ENCODE data around the gene TNFRSF11A.

Gene TNFRSF11A

DNA sequence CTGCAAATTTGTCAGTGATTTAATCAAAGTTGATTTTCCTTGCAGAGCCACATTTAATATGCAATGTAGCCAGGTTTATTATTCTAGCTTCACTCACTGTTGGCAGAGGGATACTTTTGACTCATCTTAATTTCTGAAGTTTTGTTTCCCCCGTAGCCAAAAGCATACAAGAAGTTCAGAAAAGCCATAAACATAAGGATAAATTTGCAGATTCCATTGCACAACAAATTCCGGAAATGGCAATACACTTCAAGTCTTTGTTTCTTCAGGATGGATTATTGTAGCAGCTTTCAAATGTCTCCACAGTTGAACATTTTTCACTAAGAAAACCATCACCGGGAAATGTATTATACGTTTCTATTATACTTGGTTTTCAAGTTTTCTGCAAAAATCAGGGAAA lies 109.7 kb downstream of the TNFRSF11A start:
- DNase-seq (no peak), ATAC-seq (no peak)
- H3K4me1 Mint-ChIP-seq = no peaks in the 10 kb centered on the region
- no peak overlapping the region for H3K27ac Mint-ChIP-seq
- peaks cover 18% of the 10 kb centered on the region for H3K27me3 Mint-ChIP-seq
- peaks cover 1 to 3% of the 10 kb centered on the region in 2 donors for H3K9me3 Mint-ChIP-seq
- no peak overlapping the region for H3K4me3 Mint-ChIP-seq

DNA sequence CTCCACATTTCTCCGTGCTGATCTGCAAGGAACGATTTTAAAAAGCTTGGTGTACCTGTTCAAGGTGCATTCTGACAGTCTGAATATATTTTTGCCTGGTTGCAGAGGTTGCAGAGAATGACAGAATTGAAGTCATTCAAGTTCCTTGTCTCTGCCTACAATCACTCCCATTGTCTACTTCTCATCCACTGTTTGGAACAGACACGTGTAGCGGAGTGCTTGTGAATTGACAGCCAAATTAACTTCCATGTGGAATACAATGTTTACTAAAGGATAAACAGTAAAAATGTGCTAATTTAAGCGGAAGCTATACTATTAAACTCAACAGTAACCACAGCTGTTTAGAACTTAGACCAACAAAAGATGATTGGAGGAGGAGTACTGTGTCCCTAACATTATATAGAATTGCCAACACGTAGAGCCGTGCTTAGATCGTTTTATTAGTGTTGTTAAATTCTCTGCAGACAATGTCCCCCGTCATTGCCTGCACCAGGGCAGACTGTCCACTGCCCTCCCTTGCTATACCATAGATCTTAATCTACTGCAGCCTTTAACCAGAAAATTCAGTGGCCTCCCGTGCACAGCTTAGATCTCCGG lies 110.4 kb downstream of the TNFRSF11A start:
- H3K9me3 Mint-ChIP-seq = no peaks in the 10 kb centered on the region
- H3K4me3 Mint-ChIP-seq = no peak overlapping the region
- ATAC-seq (no peak), DNase-seq (no peak)
- no peaks in the 10 kb centered on the region for H3K4me1 Mint-ChIP-seq
- H3K27me3 Mint-ChIP-seq = peaks cover 18% of the 10 kb centered on the region
- H3K27ac Mint-ChIP-seq = no peak overlapping the region

DNA sequence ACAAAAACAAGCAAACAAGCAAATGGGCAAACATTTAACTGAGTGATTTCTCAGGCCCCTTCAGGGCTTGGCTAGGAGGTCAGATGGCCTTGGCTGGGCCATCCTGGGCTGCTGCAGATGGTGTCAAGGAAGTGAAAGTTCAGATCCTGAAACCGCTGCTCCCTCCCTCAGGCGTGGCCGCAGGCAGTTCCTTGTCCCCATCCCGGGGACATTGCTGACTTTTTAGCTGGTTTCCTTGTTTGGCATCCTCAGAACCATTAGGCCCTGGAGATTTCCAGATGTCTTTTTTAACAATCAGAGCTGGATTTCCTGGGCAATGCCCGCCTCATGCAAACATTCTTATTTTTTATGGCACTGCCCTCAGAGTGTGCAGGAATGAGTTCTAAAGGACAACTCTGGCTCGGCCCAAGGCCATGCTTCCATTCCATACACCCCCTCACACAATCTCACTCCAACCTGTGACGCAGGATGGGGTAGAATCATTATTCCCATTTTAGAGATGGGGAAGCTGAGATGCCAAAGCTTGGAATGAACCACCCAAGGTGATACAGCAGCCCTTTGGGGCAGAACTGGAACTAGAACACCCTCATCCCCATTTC lies 111.6 kb downstream of the TNFRSF11A start:
- ATAC-seq = no peak
- Mint-ChIP-seq H3K9me3 (no peaks in the 10 kb centered on the region), H3K4me1 (no peaks in the 10 kb centered on the region), H3K27ac (no peak overlapping the region), H3K27me3 (peaks cover 18% of the 10 kb centered on the region), H3K4me3 (no peak overlapping the region)
- DNase-seq = no peak

DNA sequence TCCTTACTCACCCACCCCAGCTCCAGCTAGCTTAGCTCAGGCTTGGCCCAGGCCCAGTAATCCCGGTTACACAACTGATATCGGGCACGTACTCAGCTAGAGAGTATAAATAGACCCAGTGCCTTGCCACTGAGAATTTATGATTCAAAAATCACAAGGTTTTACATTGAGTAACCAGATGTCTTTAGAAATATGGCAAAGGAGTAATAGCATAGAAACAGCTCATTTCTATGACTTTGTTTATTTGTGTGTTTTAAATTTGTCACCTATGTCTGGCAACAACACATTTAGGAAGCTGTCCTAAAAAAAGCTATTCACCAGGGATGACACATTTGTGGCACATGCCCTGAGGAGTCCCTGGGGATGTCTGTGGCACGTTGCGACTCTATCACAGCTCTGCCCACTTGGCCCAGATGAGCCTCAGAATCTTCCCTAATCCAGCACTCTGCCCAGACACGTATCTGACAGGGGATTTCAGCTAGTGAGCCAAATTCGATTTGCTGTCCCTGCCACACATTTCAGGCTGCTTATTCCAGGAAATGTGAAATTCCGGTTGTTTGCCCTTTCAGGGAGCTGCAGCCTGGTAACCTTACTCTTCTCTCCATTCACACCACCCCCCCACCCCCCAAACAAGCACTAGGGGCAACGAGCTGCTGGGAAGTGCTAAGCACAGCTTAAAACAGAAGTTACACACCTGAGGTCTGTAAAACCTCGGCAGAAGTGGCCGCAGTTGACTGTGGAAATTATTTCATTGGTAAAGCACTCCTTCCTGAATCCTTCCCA lies 112.3 kb downstream of the TNFRSF11A start:
- no peak overlapping the region for H3K27ac Mint-ChIP-seq
- no peaks in the 10 kb centered on the region for H3K9me3 Mint-ChIP-seq
- no peak overlapping the region for H3K4me3 Mint-ChIP-seq
- no peaks in the 10 kb centered on the region for H3K4me1 Mint-ChIP-seq
- peaks cover 18% of the 10 kb centered on the region for H3K27me3 Mint-ChIP-seq
- no peak for ATAC-seq
- no peak for DNase-seq

DNA sequence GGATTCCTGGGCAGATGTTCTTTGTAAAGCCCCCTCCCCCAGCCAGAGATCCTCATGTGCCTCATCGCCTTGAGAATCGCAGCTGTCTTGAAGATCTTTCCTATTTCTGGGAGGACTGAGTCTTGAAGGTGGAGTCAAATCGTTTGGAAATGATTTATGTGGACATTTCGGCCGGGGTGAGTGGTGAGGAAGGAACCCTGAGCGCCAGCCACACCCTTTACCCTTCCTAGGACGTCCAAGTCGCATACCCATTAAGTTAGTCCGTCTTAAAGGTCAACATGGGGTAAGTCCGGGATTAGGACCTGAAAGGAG lies 112.9 kb downstream of the TNFRSF11A start:
- ATAC-seq (no peak), DNase-seq (no peak)
- no peak overlapping the region for H3K27ac Mint-ChIP-seq
- H3K9me3 Mint-ChIP-seq = no peaks in the 10 kb centered on the region
- no peaks in the 10 kb centered on the region for H3K4me1 Mint-ChIP-seq
- H3K27me3 Mint-ChIP-seq = peaks cover 18% of the 10 kb centered on the region
- no peak overlapping the region for H3K4me3 Mint-ChIP-seq

DNA sequence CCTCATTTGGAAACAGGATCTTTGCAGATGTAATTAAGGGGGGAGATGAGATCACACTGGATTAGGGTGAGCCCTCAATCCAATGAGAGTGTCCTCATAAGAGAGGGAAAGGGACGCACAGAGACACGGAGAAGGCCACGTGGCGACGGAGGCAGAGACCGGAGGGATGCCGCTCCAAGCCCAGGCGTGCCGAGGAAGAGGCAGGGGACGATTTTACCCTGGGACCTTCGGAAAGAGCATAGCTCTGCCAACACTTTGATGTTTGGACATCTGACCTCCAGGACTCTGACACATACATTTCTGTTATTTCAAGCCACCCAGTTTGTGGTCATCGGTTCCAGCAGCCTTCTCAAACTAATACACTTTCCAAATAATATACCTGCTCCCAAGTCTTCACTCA lies 113.3 kb downstream of the TNFRSF11A start:
- no peak overlapping the region for H3K4me3 Mint-ChIP-seq
- H3K4me1 Mint-ChIP-seq = no peaks in the 10 kb centered on the region
- peaks cover 18% of the 10 kb centered on the region for H3K27me3 Mint-ChIP-seq
- no peak for ATAC-seq
- no peak for DNase-seq
- H3K9me3 Mint-ChIP-seq = no peaks in the 10 kb centered on the region
- no peak overlapping the region for H3K27ac Mint-ChIP-seq

DNA sequence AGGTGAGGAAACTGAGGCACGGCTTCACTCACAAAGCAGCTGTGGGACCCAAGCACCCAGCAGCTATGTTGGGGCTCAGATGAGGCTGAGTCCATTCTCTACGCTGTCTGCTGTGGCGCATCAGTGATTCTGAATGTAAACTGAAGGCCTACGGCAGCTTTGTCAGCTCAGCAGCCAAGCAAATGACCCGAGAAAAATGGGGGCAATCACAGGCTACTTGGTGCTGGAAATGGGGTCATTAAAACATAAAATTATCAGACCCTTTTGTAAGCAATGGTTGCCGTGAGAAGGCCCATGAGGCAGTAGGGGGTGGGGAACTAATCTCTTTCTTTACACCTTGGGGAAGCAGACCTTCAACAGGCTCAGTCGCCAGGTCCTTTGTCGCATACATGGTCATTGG lies 113.8 kb downstream of the TNFRSF11A start:
- DNase-seq (no peak), ATAC-seq (no peak)
- H3K4me1 Mint-ChIP-seq = no peaks in the 10 kb centered on the region
- H3K27ac Mint-ChIP-seq = no peak overlapping the region
- H3K27me3 Mint-ChIP-seq = peaks cover 18% of the 10 kb centered on the region
- H3K4me3 Mint-ChIP-seq = no peak overlapping the region
- H3K9me3 Mint-ChIP-seq = no peaks in the 10 kb centered on the region
